ENCODE data around the gene C6orf89.
"Not testable (repeated sequence)": the region's sequence is repeated elsewhere in the genome, so short reads cannot be mapped to it uniquely, and the experiment has no call there.

C6orf89 gene

GRCh38 chr6:36940027-36940426 is 54.3 kb downstream of the C6orf89 start:
- no peak overlapping the region for H3K4me3 ChIP-seq (ENCODE audit: control insufficient read depth, low read depth, low read length)
- no peak for TF ChIP-seq CTCF (conservative IDR thresholded peaks at IDR 0.05; ENCODE audit: control insufficient read depth, insufficient read depth, low read depth, low read length)
- DNase-seq (ENCODE audit: low read depth): no peak

GRCh38 chr6:36941561-36941960 is 55.8 kb downstream of the C6orf89 start:
- DNase-seq (ENCODE audit: low read depth); H3K4me3 ChIP-seq (ENCODE audit: control insufficient read depth, low read depth, low read length): not testable (repeated sequence)

GRCh38 chr6:36942329-36942728 is 56.6 kb downstream of the C6orf89 start:
- DNase-seq (ENCODE audit: low read depth); H3K4me3 ChIP-seq (ENCODE audit: control insufficient read depth, low read depth, low read length): not testable (repeated sequence)

GRCh38 chr6:36944650-36945049 is 58.9 kb downstream of the C6orf89 start:
- no peak for TF ChIP-seq CTCF (conservative IDR thresholded peaks at IDR 0.05; ENCODE audit: control insufficient read depth, insufficient read depth, low read depth, low read length)
- no peak overlapping the region for H3K4me3 ChIP-seq (ENCODE audit: control insufficient read depth, low read depth, low read length)
- no peak for DNase-seq (ENCODE audit: low read depth)

- no peak overlapping the region for H3K4me3 ChIP-seq (ENCODE audit: control insufficient read depth, low read depth, low read length)
- no peak for DNase-seq (ENCODE audit: low read depth)
- TF ChIP-seq CTCF (conservative IDR thresholded peaks at IDR 0.05; ENCODE audit: control insufficient read depth, insufficient read depth, low read depth, low read length): no peak
Observed at GRCh38 chr6:36945301-36945700, 59.5 kb downstream of the C6orf89 start.

GRCh38 chr6:36946526-36946925 is 60.8 kb downstream of the C6orf89 start:
- no peak for TF ChIP-seq CTCF (conservative IDR thresholded peaks at IDR 0.05; ENCODE audit: control insufficient read depth, insufficient read depth, low read depth, low read length)
- DNase-seq (ENCODE audit: low read depth): no peak
- H3K4me3 ChIP-seq (ENCODE audit: control insufficient read depth, low read depth, low read length): no peak overlapping the region

GRCh38 chr6:36947570-36948351 is 62.0 kb downstream of the C6orf89 start:
- H3K4me3 ChIP-seq (ENCODE audit: control insufficient read depth, low read depth, low read length): no peak overlapping the region
- DNase-seq (ENCODE audit: low read depth): no peak
- TF ChIP-seq CTCF (conservative IDR thresholded peaks at IDR 0.05; ENCODE audit: control insufficient read depth, insufficient read depth, low read depth, low read length): no peak

- DNase-seq (ENCODE audit: low read depth); H3K4me3 ChIP-seq (ENCODE audit: control insufficient read depth, low read depth, low read length): not testable (repeated sequence)
Observed at GRCh38 chr6:36949076-36949475, 63.3 kb downstream of the C6orf89 start.

Data from fibroblast of mammary gland (primary cell).